Activated CD4-positive, CD25-positive, alpha-beta regulatory T cell treated with anti-CD3 and anti-CD28 coated beads, Interleukin-2, amount 50 U/mL, for 16 hours (primary cell): ENCODE measurements around the gene PPWD1.
A peak's percentile ranks its signal among the peaks of the same experiment; 100 is the strongest.

Experiments used
- DNase-seq: peaks from one replicate; pipeline ENCODE4 v3.0.0-alpha.2; 2020; ENCODE audit warnings: low read depth, low spot score

Gene PPWD1

DNA sequence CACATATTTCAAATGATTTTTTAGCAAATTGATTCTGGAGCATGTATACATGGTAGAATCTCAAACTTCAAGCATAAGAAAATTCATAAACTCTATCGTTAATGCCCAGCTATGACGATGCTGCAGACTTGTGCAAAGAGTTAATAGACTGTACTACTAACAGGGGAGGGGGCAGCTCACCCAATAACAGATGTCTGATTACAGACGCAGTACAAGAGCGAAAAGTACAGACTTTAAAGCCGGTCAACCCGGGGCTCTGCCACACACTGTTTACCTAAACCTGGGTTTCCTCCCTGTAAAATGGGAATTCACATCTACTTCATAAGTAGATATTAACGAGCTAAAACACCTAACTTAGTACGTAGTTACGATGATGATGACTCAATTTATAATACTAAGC lies 60.4 kb downstream of the PPWD1 start:
- DNase-seq: no peak

DNA sequence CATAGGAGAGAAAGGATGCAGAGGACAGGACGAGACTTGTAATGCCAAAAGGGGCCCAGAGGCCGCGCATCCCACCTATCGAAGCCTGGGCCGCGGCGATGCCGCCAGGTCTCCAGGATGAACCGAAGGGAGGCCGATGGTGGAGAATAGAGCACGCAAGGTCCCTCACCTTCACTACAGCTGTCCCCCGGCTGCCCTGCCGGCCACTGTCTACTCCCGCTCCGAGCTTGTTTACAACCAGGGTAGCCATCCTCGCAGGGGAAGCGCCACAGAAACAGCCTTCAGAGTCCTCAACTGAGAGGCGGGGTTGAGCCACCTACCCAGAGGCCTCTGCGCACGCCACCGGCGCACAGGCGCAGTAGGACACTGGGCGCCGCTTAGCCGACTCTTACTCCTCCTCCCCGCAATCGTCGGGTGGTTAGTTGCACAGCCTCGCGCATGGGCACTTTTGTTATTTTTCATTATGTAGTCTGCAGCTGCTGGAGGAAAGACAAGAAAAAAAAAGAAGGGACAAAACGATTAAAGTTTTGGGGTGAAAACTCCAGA lies 61.0 kb downstream of the PPWD1 start, which contains the start of gene TRIM23:
TRIM23 (minus strand) TSS at position 309 of the 546 bp plus-strand sequence; CDS start at position 250, 59 bp downstream.
- DNase-seq: peak; percentile 88

DNA sequence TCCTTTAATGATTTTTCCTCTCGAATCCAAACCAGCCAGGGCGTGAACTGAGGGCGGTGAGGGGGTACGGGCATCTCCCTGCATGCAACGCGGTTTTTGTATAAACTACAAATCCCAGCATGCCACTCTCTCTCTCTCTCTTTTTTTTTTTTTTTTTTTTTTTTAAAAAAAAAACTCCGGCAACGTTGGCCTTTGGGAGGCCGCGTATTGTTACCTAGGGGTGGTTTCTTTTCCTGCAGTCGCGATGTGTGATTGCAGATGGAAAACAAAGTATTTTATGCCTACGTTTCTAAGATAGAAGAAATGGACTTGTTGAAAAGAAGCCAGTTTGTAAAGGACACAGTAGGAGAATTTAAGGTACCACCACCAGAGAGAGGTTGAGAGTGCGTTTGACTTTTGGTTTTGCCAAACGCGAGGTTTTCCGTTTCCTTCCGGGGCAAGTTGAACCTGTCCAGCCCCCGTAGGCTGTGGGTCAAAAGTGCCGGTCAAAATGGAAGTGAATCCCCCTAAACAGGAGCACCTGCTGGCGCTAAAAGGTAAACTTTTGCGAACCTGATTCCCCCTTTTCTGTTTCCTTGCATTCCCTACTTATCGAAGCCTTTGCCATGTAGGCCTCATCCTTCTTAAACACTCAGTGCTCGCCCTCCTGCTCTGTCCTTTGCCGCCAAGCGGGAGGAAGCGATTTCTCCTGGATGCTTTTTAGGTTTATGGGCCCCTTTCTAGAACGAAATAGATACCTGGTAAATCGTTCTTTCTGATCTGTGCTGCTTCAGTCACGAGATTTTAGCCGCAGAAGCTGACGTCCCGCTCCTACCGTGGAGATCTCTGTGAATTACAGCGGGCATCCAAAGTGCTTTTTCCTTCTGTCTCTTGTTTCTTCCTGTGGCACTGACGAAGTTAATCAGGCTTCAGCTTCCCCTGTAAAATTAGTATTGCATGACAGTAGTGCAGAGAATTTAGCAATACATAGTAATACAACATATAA lies 61.8 kb downstream of the PPWD1 start, which contains the start of the genes SHLD3 and TRAPPC13:
SHLD3 (plus strand) TSS at position 457 of the 985 bp plus-strand sequence. CDS start 4,561 bp downstream, outside the sequence.
TRAPPC13 (plus strand) TSS at position 457 of the 985 bp plus-strand sequence; CDS start at position 491, 34 bp downstream.
- peak; percentile 81 for DNase-seq

DNA sequence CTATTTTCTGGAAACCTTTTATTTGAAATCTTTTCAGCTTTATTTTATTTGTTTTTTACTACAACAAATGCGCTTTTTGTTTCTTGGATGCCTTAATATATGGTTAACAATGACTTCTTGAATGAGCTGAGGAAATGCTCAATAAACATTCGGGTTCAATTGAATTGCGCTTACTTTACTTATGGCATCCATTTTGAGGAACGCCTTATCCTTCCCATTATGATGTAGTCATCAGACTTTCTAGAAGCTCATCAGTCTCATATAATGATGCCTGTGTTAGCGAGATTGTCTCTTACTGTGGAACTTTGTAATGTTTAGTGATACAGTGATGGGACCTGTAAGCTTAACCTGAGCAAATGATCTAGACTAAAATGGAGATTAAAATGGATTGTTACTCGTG lies 62.6 kb downstream of the PPWD1 start:
- no peak for DNase-seq

DNA sequence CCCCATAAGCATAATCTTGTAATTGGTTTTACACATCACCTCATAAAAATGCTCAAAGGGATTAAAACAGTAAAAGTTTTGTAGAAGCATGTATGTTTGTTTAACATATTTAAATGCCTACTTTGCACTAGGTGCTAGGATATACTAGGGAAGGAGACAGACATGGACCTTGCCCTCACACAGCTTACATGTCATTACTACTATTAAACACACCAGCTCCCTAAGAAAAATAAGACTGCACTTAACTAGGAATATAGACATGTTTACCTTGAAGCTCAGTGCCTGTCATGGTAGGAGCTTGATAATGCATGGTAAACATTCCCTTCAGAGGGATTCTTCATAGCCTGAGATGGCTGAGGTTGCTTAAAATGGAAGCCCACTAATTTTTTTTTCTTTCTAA lies 67.9 kb downstream of the PPWD1 start:
- DNase-seq: no peak
